K562 (cell line): ENCODE results near the gene LITAF. TPM values are rescaled to one million over a fixed set of nuclear protein-coding genes. Genes with fewer than 3 reads are reported as not detected.

Source experiments
- ATAC-seq: fragments of 200-7000 bp; cut with Tn5 transposase; 3 replicates; pipeline ENCODE4 v1.9.1; 2020; ENCODE audit warnings: moderate library complexity
- BruUV-seq: library from RNA; stranded (reverse); fragments of 400-500 nt; replicated peaks from 2 replicates; lab custom pipeline; 2021; lab: Mats Ljungman, UMichigan
- CTCF ChIA-PET: fragments of 300-600 bp; formaldehyde crosslinking; extraction: SDS; loops from one replicate; lab custom pipeline; 2021; ENCODE audit warnings: low intra/inter-chr PET ratio; lab: Yijun Ruan, JAX
- POLR2A ChIA-PET: fragments of 300-600, 350-650 bp; sonication (Branson Sonifier 250); formaldehyde crosslinking; extraction: SDS; loops from one replicate; lab custom pipeline; 2021; ENCODE audit warnings: antibody characterized with exemption, inconsistent platforms; lab: Yijun Ruan, JAX
- DNase-seq, 4 experiments: peaks; one replicate each; pipeline versions ENCODE4 v3.0.0 to v3.0.0-alpha.2; 2011 to 2018; ENCODE audit warnings: low spot score in 3 of 4, mixed read lengths in 3 of 4; ENCODE audit errors: extremely low read depth in 1 of 4
- FAIRE-seq: peaks from 2 replicates; lab custom pipeline; 2011; peaks lifted over from hg19 to GRCh38; lab: Jason Lieb, UNC
- H2AFZ ChIP-seq: 2 replicates; pipeline ENCODE4 v1.6.0; 2011; ENCODE audit warnings: low read depth, low read length, control low read depth, inconsistent platforms
- H3K27ac ChIP-seq: fragments of 200-600 bp; 3 replicates; pipeline ENCODE4 v1.8.0; 2011; ENCODE audit warnings: low read depth, mild to moderate bottlenecking, control low read depth, inconsistent platforms, low read length, moderate library complexity, mixed read lengths; ENCODE audit errors: extremely low read depth
- H3K27me3 ChIP-seq, 2 experiments: fragments of 300-600 bp in 1 of 2; 2 replicates in 1 of 2; 3 replicates in 1 of 2; pipeline versions ENCODE4 v1.6.0 to v1.8.0; 2011; ENCODE audit warnings: inconsistent platforms in 2 of 2, low read length in 2 of 2, mild to moderate bottlenecking in 1 of 2, mixed read lengths in 1 of 2, moderate library complexity in 1 of 2; ENCODE audit not compliant: control insufficient read depth in 2 of 2, insufficient read depth in 2 of 2
- H3K36me3 ChIP-seq: fragments of 300-600 bp; 3 replicates; pipeline ENCODE4 v1.8.0; 2011; ENCODE audit warnings: mild to moderate bottlenecking, low read length, inconsistent platforms; ENCODE audit not compliant: control insufficient read depth, insufficient read depth
- H3K4me1 ChIP-seq, 2 experiments: fragments of 200-600 bp in 1 of 2; replicated peaks in 1 of 2; 2 replicates in 1 of 2; 3 replicates in 1 of 2; pipeline versions ENCODE4 v1.5.1 to v1.8.0; 2011; ENCODE audit warnings: inconsistent platforms in 2 of 2, low read length in 2 of 2, mild to moderate bottlenecking in 1 of 2, mixed read lengths in 1 of 2, moderate library complexity in 1 of 2; ENCODE audit not compliant: control insufficient read depth in 2 of 2, insufficient read depth in 2 of 2
- H3K4me2 ChIP-seq: 2 replicates; pipeline ENCODE4 v1.6.1; 2011; ENCODE audit warnings: low read length, control low read depth, inconsistent platforms, mixed read lengths; ENCODE audit not compliant: insufficient read depth
- H3K4me3 ChIP-seq: fragments of 200-600 bp; sonication (generic), shearing (Covaris generic); 2 replicates; pipeline ENCODE4 v1.5.1; 2016; ENCODE audit warnings: control low read depth, inconsistent platforms
- H3K79me2 ChIP-seq: fragments of 200-600 bp; 3 replicates; pipeline ENCODE4 v1.8.0; 2011; ENCODE audit warnings: low read length, inconsistent platforms; ENCODE audit not compliant: control insufficient read depth, insufficient read depth
- H3K9ac ChIP-seq, 2 experiments: 2 replicates each; pipeline versions ENCODE4 v1.6.0 to v1.6.1; 2011; ENCODE audit warnings: low read depth in 2 of 2, low read length in 2 of 2, control low read depth in 1 of 2, inconsistent platforms in 1 of 2, mild to moderate bottlenecking in 1 of 2, mixed read lengths in 1 of 2; ENCODE audit not compliant: insufficient read depth in 1 of 2
- H3K9me1 ChIP-seq: one replicate; pipeline ENCODE4 v1.6.0; 2011; ENCODE audit warnings: inconsistent platforms, mild to moderate bottlenecking, low read length, moderate library complexity; ENCODE audit not compliant: control insufficient read depth, insufficient read depth
- H3K9me3 ChIP-seq: replicated peaks from 2 replicates; pipeline ENCODE4 v1.5.1; 2011; ENCODE audit warnings: low read depth, low read length, inconsistent platforms; ENCODE audit not compliant: control insufficient read depth, insufficient read depth
- H4K20me1 ChIP-seq: replicated peaks from 2 replicates; pipeline ENCODE4 v1.6.1; 2011; ENCODE audit warnings: low read length, inconsistent platforms, mixed read lengths; ENCODE audit not compliant: control insufficient read depth, insufficient read depth
- HCFC1 ChIP-seq: IDR thresholded peaks from 2 replicates; pipeline ENCODE4 v1.6.1; 2012; ENCODE audit warnings: low read depth, low read length, improper control_type of control experiment
- MBD1 ChIP-seq: fragments of 250-450 bp; sonication (Bioruptor Pico); IDR thresholded peaks from 2 replicates; pipeline ENCODE4 v1.8.0; 2022; ENCODE audit warnings: inconsistent platforms
- WGBS: fragments of 100-300 bp; shearing (Covaris generic); methylation state at CpG from one replicate; pipeline ENCODE4 v1.1.6; 2016; ENCODE audit warnings: low coverage, mixed read lengths; ENCODE audit not compliant: insufficient coverage; ENCODE audit errors: missing lambda C conversion rate; 5-methylcytosine and 5-hydroxymethylcytosine counted together
- in situ Hi-C: fragments of 300-500 bp; cut with MboI; formaldehyde crosslinking; loops from 4 replicates; pipeline ENCODE4 v1.15.0; 2018; ENCODE audit warnings: inconsistent platforms, mixed read lengths
- intact Hi-C: fragments of 100-400 bp; cut with micrococcal nuclease; formaldehyde crosslinking; loops from 2 replicates; pipeline ENCODE4 v1.14.2; 2022
- polyA plus RNA-seq, 8 experiments: library from polyadenylated mRNA; depleted of rRNA in 4 of 8; stranded (reverse) in 5 of 8; unstranded in 3 of 8; fragments of >200 nt; fragmentation: Nextera tagmentation in 2 of 8; fragmentation: Illumina TruSeq in 1 of 8; extraction: Ambion mirVana in 2 of 8; extraction: Trizol in 1 of 8; gene quantifications; 2 replicates each; pipeline versions ENCODE4 v1.2.1 to v1.2.3, GENCODE V29; 2011 to 2014; ENCODE audit warnings: inconsistent platforms in 1 of 8, missing spikeins in 1 of 8
- total RNA-seq, 7 experiments: library from RNA; depleted of rRNA in 6 of 7; stranded (reverse); fragments of >200 nt in 6 of 7; fragmentation: Illumina TruSeq in 2 of 7; extraction: Trizol in 2 of 7; gene quantifications; 2 replicates each; pipeline versions ENCODE4 v1.2.1 to v1.2.3, GENCODE V29; 2011 to 2021; ENCODE audit warnings: low replicate concordance in 1 of 7

Gene LITAF
- total and polyA plus RNA-seq, 9 of the 15 experiments (the other 6 are each of a cell fraction or from before 2014, with no cell fraction given), result 4.1 to 17.8 (median 11.9) TPM

- 50% methylated on average over 23 of the region's 29 CpGs for WGBS
- peak overlapping the region in 1 of 2 experiments; percentile 64; a peak in 1 of 4 replicates for H3K9ac ChIP-seq
- H3K36me3 ChIP-seq, result no peaks in the 10 kb centered on the region
- ChIA-PET POLR2A (interaction anchor here (0.5 to 1.0 kb wide), 3 partner anchors 10 to 773 kb away, joined by 3 to 5 read pairs (median 3); no protein-coding TSS in a partner anchor), CTCF (no interaction called here)
- no peaks in the 10 kb centered on the region for H3K9me1 ChIP-seq
- H3K79me2 ChIP-seq, result no peaks in the 10 kb centered on the region
- H2AFZ ChIP-seq, result no peak overlapping the region
- H3K27ac ChIP-seq, result no peak overlapping the region
- in situ Hi-C loops, result no loop called here
- 0 out of 2 replicates have a peak overlapping the region, but pooled peaks have one; percentile 39 for H3K4me3 ChIP-seq
- no peak for ATAC-seq
- H3K4me2 ChIP-seq, result 0 out of 2 replicates have a peak overlapping the region, but pooled peaks have one; percentile 42
- peaks cover 21 to 28% of the 10 kb centered on the region in 2 experiments for H3K27me3 ChIP-seq
- H3K4me1 ChIP-seq, result peaks cover 0 to 18% of the 10 kb centered on the region in 2 experiments; a peak in 4 of 5 replicates
- intact Hi-C loops, result no loop called here
- no peak for FAIRE-seq
- peak; percentile 21; the same call in 1 of the 2 replicates for TF ChIP-seq MBD1 (CRISPR knock-in tag)
- TF ChIP-seq HCFC1, result no peak
- TF ChIP-seq, all 486 proteins: peak for 1
- BruUV-seq, result no TSS peak
- H4K20me1 ChIP-seq, result no peaks in the 10 kb centered on the region; the same call in 1 of the 2 replicates
- DNase-seq, result no peak
- no peaks in the 10 kb centered on the region for H3K9me3 ChIP-seq
Measured at GRCh38 chr16:11585460-11586377, 1.0 kb downstream of the LITAF start.
